GM12878 (cell line): ENCODE measurements around the gene CENATAC. TPM values are rescaled to one million over a fixed set of nuclear protein-coding genes. Genes with fewer than 3 reads are reported as not detected.

Experiments used
- ATF7 ChIP-seq: fragments of 450-650 bp; IDR thresholded peaks from 2 replicates; pipeline ENCODE4 v1.6.1; 2016; ENCODE audit warnings: low read depth, mild to moderate bottlenecking
- BACH1 ChIP-seq: fragments of 450-650 bp; IDR thresholded peaks from 2 replicates; pipeline ENCODE4 v1.6.1; 2017; ENCODE audit warnings: mild to moderate bottlenecking, borderline replicate concordance
- BRCA1 ChIP-seq: IDR thresholded peaks from 2 replicates; pipeline ENCODE4 v1.6.1; 2011; ENCODE audit warnings: low read depth, low read length, improper control_type of control experiment
- EGR1 ChIP-seq, 2 experiments: IDR thresholded peaks; 1 replicate in 1 of 2; 2 replicates in 1 of 2; pipeline ENCODE4 v1.6.1; 2011 to 2012; ENCODE audit warnings: low read depth in 2 of 2, low read length in 2 of 2, borderline replicate concordance in 1 of 2, mild to moderate bottlenecking in 1 of 2, moderate library complexity in 1 of 2
- GATAD2B ChIP-seq: fragments of 450-650 bp; conservative IDR thresholded peaks from 2 replicates; pipeline ENCODE4 v1.6.1; 2017; ENCODE audit warnings: low read depth, mild to moderate bottlenecking, moderate library complexity
- MAX ChIP-seq: IDR thresholded peaks from 2 replicates; pipeline ENCODE4 v1.6.1; 2012; ENCODE audit warnings: low read depth, low read length, improper control_type of control experiment
- NFIC ChIP-seq: IDR thresholded peaks from 2 replicates; pipeline ENCODE4 v1.6.1; 2012; ENCODE audit warnings: low read depth, mild to moderate bottlenecking, inconsistent platforms, low read length, moderate library complexity
- PKNOX1 ChIP-seq: fragments of 450-650 bp; IDR thresholded peaks from 2 replicates; pipeline ENCODE4 v1.6.1; 2016; ENCODE audit warnings: mild to moderate bottlenecking
- POLR2AphosphoS2 ChIP-seq: IDR thresholded peaks from 2 replicates; pipeline ENCODE4 v1.6.1; 2011; ENCODE audit warnings: low read depth, mild to moderate bottlenecking, low read length, improper control_type of control experiment, moderate library complexity
- RUNX3 ChIP-seq: IDR thresholded peaks from 2 replicates; pipeline ENCODE4 v1.6.1; 2012; ENCODE audit warnings: low read length, inconsistent platforms
- STAT1 ChIP-seq: fragments of 450-650 bp; conservative IDR thresholded peaks from 2 replicates; pipeline ENCODE4 v1.6.1; 2014; ENCODE audit warnings: antibody characterized with exemption, mild to moderate bottlenecking
- TARDBP ChIP-seq: IDR thresholded peaks from 2 replicates; pipeline ENCODE4 v1.6.1; 2016; ENCODE audit warnings: borderline replicate concordance
- polyA plus RNA-seq, 11 experiments: library from polyadenylated mRNA; depleted of rRNA in 4 of 11; unstranded in 6 of 11; stranded (reverse) in 5 of 11; fragments of >200 nt; fragmentation: Nextera tagmentation in 4 of 11; fragmentation: Illumina TruSeq in 1 of 11; extraction: Ambion mirVana in 4 of 11; extraction: Trizol in 1 of 11; gene quantifications; 1 replicate in 1 of 11; 2 replicates in 10 of 11; pipeline versions ENCODE4 v1.2.1 to v1.2.3, GENCODE V29; 2011 to 2016; ENCODE audit warnings: inconsistent platforms in 2 of 11, missing spikeins in 2 of 11, low read depth in 1 of 11
- total RNA-seq, 4 experiments: library from RNA; depleted of rRNA in 3 of 4; stranded (reverse); fragments of >200 nt in 3 of 4; fragmentation: Illumina TruSeq in 1 of 4; extraction: Trizol in 1 of 4; gene quantifications; 2 replicates each; pipeline versions ENCODE4 v1.2.1 to v1.2.3, GENCODE V29; 2013 to 2021
- TF ChIP-seq, protein P1 (sequence below): fragments of 450-650 bp; IDR thresholded peaks from 2 replicates; pipeline ENCODE4 v1.6.1; 2016; ENCODE audit warnings: mild to moderate bottlenecking, moderate library complexity, borderline replicate concordance
- TF ChIP-seq, protein P2 (sequence below): fragments of 450-650 bp; formaldehyde crosslinking; IDR thresholded peaks from 2 replicates; pipeline ENCODE4 v1.4.0; 2022; ENCODE audit warnings: mild to moderate bottlenecking, moderate library complexity
- TF ChIP-seq, protein P3 (sequence below): IDR thresholded peaks from 2 replicates; pipeline ENCODE4 v1.6.1; 2012; ENCODE audit warnings: improper control_type of control experiment, low read depth, low read length; ENCODE audit not compliant: insufficient replicate concordance

Gene CENATAC
- total and polyA plus RNA-seq, 10 of the 15 experiments (the other 5 are each of a cell fraction or from before 2014, with no cell fraction given), result 4.8 to 37.1 (median 24.1) TPM

GRCh38 chr11:119030329-119031047 is 32.5 kb downstream of the CENATAC start, which contains the start of gene SLC37A4 (continued):
- TF ChIP-seq GATAD2B, result peak; percentile 73
- no peak for TF ChIP-seq BRCA1
- peak in 1 of 2 experiments; percentile 94; a peak in 2 of 3 replicates for TF ChIP-seq EGR1 (IDR thresholded peaks at IDR 0.05; ENCODE audit: borderline replicate concordance in 1 of 2, low read depth in 2 of 2, low read length in 2 of 2)
- TF ChIP-seq MAX, result peak; percentile 98
- no peak for TF ChIP-seq NFIC
- TF ChIP-seq ATF7, result no peak
- no peak for TF ChIP-seq BACH1
- TF ChIP-seq, protein P1, sequence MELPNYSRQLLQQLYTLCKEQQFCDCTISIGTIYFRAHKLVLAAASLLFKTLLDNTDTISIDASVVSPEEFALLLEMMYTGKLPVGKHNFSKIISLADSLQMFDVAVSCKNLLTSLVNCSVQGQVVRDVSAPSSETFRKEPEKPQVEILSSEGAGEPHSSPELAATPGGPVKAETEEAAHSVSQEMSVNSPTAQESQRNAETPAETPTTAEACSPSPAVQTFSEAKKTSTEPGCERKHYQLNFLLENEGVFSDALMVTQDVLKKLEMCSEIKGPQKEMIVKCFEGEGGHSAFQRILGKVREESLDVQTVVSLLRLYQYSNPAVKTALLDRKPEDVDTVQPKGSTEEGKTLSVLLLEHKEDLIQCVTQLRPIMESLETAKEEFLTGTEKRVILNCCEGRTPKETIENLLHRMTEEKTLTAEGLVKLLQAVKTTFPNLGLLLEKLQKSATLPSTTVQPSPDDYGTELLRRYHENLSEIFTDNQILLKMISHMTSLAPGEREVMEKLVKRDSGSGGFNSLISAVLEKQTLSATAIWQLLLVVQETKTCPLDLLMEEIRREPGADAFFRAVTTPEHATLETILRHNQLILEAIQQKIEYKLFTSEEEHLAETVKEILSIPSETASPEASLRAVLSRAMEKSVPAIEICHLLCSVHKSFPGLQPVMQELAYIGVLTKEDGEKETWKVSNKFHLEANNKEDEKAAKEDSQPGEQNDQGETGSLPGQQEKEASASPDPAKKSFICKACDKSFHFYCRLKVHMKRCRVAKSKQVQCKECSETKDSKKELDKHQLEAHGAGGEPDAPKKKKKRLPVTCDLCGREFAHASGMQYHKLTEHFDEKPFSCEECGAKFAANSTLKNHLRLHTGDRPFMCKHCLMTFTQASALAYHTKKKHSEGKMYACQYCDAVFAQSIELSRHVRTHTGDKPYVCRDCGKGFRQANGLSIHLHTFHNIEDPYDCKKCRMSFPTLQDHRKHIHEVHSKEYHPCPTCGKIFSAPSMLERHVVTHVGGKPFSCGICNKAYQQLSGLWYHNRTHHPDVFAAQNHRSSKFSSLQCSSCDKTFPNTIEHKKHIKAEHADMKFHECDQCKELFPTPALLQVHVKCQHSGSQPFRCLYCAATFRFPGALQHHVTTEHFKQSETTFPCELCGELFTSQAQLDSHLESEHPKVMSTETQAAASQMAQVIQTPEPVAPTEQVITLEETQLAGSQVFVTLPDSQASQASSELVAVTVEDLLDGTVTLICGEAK, result no peak
- no peak for TF ChIP-seq PKNOX1
- no peak for TF ChIP-seq POLR2AphosphoS2
- TF ChIP-seq, protein P2, sequence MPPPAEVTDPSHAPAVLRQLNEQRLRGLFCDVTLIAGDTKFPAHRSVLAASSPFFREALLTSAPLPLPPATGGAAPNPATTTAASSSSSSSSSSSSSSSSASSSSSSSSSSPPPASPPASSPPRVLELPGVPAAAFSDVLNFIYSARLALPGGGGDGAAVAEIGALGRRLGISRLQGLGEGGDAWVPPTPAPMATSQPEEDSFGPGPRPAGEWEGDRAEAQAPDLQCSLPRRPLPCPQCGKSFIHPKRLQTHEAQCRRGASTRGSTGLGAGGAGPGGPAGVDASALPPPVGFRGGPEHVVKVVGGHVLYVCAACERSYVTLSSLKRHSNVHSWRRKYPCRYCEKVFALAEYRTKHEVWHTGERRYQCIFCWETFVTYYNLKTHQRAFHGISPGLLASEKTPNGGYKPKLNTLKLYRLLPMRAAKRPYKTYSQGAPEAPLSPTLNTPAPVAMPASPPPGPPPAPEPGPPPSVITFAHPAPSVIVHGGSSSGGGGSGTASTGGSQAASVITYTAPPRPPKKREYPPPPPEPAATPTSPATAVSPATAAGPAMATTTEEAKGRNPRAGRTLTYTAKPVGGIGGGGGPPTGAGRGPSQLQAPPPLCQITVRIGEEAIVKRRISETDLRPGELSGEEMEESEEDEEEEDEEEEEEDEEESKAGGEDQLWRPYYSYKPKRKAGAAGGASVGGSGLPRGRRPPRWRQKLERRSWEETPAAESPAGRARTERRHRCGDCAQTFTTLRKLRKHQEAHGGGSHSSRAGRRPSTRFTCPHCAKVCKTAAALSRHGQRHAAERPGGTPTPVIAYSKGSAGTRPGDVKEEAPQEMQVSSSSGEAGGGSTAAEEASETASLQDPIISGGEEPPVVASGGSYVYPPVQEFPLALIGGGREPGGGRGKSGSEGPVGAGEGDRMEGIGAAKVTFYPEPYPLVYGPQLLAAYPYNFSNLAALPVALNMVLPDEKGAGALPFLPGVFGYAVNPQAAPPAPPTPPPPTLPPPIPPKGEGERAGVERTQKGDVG (CRISPR knock-in tag), result no peak
- TF ChIP-seq TARDBP, result no peak; the same call in 1 of the 2 replicates
- TF ChIP-seq, protein P3, sequence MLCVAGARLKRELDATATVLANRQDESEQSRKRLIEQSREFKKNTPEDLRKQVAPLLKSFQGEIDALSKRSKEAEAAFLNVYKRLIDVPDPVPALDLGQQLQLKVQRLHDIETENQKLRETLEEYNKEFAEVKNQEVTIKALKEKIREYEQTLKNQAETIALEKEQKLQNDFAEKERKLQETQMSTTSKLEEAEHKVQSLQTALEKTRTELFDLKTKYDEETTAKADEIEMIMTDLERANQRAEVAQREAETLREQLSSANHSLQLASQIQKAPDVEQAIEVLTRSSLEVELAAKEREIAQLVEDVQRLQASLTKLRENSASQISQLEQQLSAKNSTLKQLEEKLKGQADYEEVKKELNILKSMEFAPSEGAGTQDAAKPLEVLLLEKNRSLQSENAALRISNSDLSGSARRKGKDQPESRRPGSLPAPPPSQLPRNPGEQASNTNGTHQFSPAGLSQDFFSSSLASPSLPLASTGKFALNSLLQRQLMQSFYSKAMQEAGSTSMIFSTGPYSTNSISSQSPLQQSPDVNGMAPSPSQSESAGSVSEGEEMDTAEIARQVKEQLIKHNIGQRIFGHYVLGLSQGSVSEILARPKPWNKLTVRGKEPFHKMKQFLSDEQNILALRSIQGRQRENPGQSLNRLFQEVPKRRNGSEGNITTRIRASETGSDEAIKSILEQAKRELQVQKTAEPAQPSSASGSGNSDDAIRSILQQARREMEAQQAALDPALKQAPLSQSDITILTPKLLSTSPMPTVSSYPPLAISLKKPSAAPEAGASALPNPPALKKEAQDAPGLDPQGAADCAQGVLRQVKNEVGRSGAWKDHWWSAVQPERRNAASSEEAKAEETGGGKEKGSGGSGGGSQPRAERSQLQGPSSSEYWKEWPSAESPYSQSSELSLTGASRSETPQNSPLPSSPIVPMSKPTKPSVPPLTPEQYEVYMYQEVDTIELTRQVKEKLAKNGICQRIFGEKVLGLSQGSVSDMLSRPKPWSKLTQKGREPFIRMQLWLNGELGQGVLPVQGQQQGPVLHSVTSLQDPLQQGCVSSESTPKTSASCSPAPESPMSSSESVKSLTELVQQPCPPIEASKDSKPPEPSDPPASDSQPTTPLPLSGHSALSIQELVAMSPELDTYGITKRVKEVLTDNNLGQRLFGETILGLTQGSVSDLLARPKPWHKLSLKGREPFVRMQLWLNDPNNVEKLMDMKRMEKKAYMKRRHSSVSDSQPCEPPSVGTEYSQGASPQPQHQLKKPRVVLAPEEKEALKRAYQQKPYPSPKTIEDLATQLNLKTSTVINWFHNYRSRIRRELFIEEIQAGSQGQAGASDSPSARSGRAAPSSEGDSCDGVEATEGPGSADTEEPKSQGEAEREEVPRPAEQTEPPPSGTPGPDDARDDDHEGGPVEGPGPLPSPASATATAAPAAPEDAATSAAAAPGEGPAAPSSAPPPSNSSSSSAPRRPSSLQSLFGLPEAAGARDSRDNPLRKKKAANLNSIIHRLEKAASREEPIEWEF, result no peak
- 0 out of 2 replicates have a peak, but pooled peaks have one; percentile 41 for TF ChIP-seq STAT1
- peak; percentile 32; the same call in 1 of the 2 replicates for TF ChIP-seq RUNX3
